HFFc6 (cell line): Measurements from ENCODE around the gene PPIB. TPM values are rescaled to one million over a fixed set of nuclear protein-coding genes. Genes with fewer than 3 reads are reported as not detected.

ENCODE experiments used
- DNase-seq: peaks from one replicate; pipeline ENCODE4 v3.0.0-alpha.2; 2018
- H3K27ac Mint-ChIP-seq: 2 replicates; pipeline ENCODE4 v1.8.0; 2020; ENCODE audit warnings: mild to moderate bottlenecking, mixed read lengths
- H3K27me3 Mint-ChIP-seq: 2 replicates; pipeline ENCODE4 v1.8.0; 2021; ENCODE audit warnings: mild to moderate bottlenecking, moderate library complexity, mixed read lengths; ENCODE audit not compliant: insufficient read depth
- H3K36me3 Mint-ChIP-seq: 2 replicates; pipeline ENCODE4 v1.8.0; 2021; ENCODE audit warnings: low read depth, mixed read lengths
- H3K4me1 Mint-ChIP-seq: 2 replicates; pipeline ENCODE4 v1.8.0; 2020; ENCODE audit warnings: low read depth, mixed read lengths
- H3K4me3 Mint-ChIP-seq: 2 replicates; pipeline ENCODE4 v1.8.0; 2020; ENCODE audit warnings: mild to moderate bottlenecking, moderate library complexity, mixed read lengths
- H3K9me3 Mint-ChIP-seq: 2 replicates; pipeline ENCODE4 v1.8.0; 2020; ENCODE audit warnings: mild to moderate bottlenecking, mixed read lengths
- CTCF ChIP-seq: fragments of 200-600 bp; sonication (generic); IDR thresholded peaks from 2 replicates; pipeline ENCODE4 v1.5.0; 2021; ENCODE audit warnings: antibody characterized with exemption, mild to moderate bottlenecking
- total RNA-seq, 6 experiments: library from RNA; stranded (reverse); fragmentation: NEBNext Ultra II Directional; extraction: Animal tissue kit (Norgen Biotek cat#: 25700); gene quantifications; 2 replicates in 1 of 6; 3 replicates in 5 of 6; pipeline ENCODE4 v1.2.3, GENCODE V29; 2021

The PPIB gene
- total RNA-seq, 6 experiments from 2014 or later = 1,000 to 1,254 (median 1,048) TPM

GRCh38 chr15:64149893-64150578 is 12.8 kb downstream of the PPIB start:
- Mint-ChIP-seq H3K36me3 (peaks cover 4% of the 10 kb centered on the region; the same call in 1 of the 2 replicates), H3K4me3 (no peak overlapping the region), H3K27ac (no peak overlapping the region; the same call in 1 of the 2 replicates), H3K27me3 (peaks cover 12% of the 10 kb centered on the region), H3K4me1 (peaks cover 14% of the 10 kb centered on the region), H3K9me3 (no peaks in the 10 kb centered on the region)
- no peak for TF ChIP-seq CTCF
- no peak for DNase-seq

- TF ChIP-seq CTCF = peak; percentile 59
- Mint-ChIP-seq H3K27me3 (peaks cover 12% of the 10 kb centered on the region), H3K36me3 (peaks cover 2% of the 10 kb centered on the region; the same call in 1 of the 2 replicates), H3K4me1 (peaks cover 14% of the 10 kb centered on the region), H3K9me3 (no peaks in the 10 kb centered on the region), H3K27ac (peak overlapping the region; percentile 4; the same call in 1 of the 2 replicates), H3K4me3 (no peak overlapping the region; the same call in 1 of the 2 replicates)
- peak; percentile 36 for DNase-seq
These were observed 13.4 kb downstream of the PPIB start for GRCh38 chr15:64149424-64149823.

- Mint-ChIP-seq H3K9me3 (no peaks in the 10 kb centered on the region), H3K36me3 (no peaks in the 10 kb centered on the region), H3K27me3 (peaks cover 11% of the 10 kb centered on the region), H3K4me1 (peaks cover 10% of the 10 kb centered on the region), H3K4me3 (no peak overlapping the region), H3K27ac (no peak overlapping the region)
- TF ChIP-seq CTCF = no peak
- no peak for DNase-seq
These were observed 14.2 kb downstream of the PPIB start for GRCh38 chr15:64148581-64148980.

- H3K9me3 Mint-ChIP-seq = no peaks in the 10 kb centered on the region
- H3K27me3 Mint-ChIP-seq = peaks cover 11% of the 10 kb centered on the region
- DNase-seq = no peak
These were observed 14.7 kb downstream of the PPIB start for GRCh38 chr15:64148168-64148567.

GRCh38 chr15:64146885-64147681 is 15.7 kb downstream of the PPIB start:
- no peak overlapping the region for H3K4me3 Mint-ChIP-seq
- H3K9me3 Mint-ChIP-seq = no peaks in the 10 kb centered on the region
- no peaks in the 10 kb centered on the region for H3K36me3 Mint-ChIP-seq
- H3K27me3 Mint-ChIP-seq = peaks cover 4% of the 10 kb centered on the region
- DNase-seq = no peak
- peaks cover 6% of the 10 kb centered on the region for H3K4me1 Mint-ChIP-seq
- no peak for TF ChIP-seq CTCF
- no peak overlapping the region for H3K27ac Mint-ChIP-seq

More at GRCh38 chr15:64148168-64148567, 14.7 kb downstream of the PPIB start:
- Mint-ChIP-seq H3K4me3 (no peak overlapping the region), H3K4me1 (peaks cover 6% of the 10 kb centered on the region), H3K27ac (no peak overlapping the region), H3K36me3 (no peaks in the 10 kb centered on the region)
- no peak for TF ChIP-seq CTCF
